ENCODE measurements around the gene C4orf50. TPM values are rescaled to one million over a fixed set of nuclear protein-coding genes. Genes with fewer than 3 reads are reported as not detected.
"Not testable (repeated sequence)": the region's sequence is repeated elsewhere in the genome, so short reads cannot be mapped to it uniquely, and the experiment has no call there.

The C4orf50 gene
- total RNA-seq, 1 experiment from 2014 or later = not detected

DNA sequence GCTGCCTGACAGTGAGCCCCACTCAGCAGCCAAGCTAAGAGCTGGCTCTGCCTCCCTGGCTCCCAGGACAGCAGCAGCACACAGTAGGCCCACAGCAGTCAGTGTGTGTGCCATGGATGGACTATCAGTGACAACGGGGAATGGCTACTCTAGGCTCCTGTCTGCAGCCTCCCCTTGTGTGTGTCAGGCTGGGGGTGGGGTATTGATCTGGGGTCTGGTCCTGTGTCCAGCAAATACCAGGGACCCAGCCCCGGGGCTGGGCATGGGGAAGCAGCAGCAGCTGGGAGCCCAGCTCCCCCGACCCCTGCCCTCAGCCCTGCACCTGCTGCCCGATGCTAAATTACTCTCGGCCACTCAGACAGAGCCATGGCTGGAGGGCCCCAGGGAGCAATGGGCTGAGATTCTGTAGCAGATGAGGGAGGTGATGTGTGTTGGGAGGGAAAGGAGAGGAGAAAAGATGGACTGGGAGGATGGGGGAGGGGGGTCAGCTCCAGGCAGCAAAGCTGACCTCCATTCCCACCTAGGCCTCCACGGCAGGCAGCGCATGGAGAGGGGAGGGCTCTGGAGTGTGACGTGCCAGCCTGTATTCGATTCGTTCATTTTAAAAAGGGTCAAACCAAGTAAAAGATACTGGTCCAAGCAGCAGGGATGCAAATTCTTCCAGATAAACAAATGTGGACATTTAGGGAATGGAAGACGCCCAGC lies 64.0 kb downstream of the C4orf50 start:
- H3K4me3 ChIP-seq = no peak overlapping the region
- 0 out of 2 replicates have a peak, but pooled peaks cover 2% of the 10 kb centered on the region for H3K27me3 ChIP-seq
- H3K36me3 ChIP-seq = no peaks in the 10 kb centered on the region
- no peaks in the 10 kb centered on the region for H3K9me3 ChIP-seq
- DNase-seq = no peak

DNA sequence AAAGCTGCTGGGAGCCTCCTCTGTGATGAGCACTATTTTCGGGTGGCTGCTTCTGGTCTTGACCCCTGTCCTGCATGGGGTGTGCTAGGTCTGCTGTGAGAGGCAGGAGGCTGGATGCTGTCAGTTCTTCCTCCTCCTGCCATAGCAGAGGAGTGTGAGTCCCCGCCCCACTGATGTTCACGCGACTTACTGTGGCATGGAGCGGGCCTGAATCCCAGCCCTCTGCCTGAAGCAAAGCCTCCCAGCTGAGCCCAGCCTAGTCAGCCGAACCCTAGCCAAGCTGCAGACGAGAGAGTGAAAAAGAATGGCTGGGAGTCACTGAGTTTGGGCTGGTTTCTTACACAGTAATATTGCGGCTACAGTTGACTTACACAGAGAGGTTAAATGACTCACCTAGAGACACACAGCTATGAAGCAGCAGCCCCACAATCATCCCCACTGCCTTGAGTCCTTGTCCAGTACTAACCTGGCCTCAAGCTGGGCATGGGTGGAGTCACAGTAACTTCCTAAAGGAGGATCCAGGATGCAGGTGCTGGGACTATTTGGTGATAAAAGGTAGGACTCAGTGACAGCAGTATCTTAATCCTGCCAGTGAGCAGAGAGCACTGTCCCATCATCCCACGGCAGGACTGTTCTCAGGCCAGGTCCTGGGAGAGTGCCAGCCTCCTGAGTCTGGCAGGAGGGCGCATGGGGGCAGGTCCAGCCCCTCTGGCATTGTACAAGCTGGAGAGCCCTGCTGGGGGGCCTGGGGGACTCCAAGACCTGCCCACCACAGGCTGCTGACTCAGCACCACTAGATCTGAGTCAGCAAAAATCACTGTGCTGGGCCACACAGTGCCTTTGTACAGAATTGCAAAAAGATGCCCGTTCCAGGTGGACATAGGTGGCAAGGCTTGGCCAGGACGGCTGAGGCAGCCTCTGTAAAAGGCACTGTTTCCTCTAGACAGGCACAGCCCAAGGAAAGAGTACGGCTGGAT lies 65.0 kb downstream of the C4orf50 start:
- Histone ChIP-seq H3K36me3 (no peaks in the 10 kb centered on the region), H3K4me3 (no peak overlapping the region), H3K9me3 (no peaks in the 10 kb centered on the region), H3K27me3 (0 out of 2 replicates have a peak, but pooled peaks cover 2% of the 10 kb centered on the region)
- no peak for DNase-seq

DNA sequence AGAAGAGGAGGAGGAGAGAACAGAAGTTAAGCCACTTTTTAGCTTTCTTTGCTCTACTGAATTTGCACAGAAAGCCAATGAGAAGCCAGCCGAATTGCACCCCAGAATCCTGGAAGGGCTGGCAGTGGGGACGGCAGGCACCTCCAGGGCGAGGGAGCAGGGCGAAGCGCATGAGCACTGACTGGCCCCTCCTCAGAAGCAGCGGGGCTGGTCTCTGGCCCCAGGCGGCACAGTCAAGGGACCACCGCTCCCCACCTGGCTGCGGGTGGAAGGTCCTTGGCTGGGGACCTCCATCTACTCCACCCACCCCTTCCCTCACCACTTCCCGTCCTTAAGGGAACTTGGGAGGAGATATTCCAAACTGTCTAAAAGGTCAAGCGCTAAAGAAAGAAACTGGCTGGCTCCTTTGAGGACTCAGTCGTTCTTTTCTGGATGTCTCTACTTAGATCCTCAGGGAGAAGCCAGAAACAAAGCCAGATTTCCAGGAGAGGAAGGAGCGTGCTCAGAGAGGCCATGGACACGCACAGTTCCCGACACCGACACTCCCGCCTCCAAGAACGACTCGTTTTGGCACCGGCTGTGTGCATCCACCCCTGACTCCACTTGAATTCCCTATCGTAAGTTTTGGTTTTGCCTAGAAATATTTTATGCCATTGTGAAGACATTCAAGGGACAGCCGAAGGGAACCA lies 65.8 kb downstream of the C4orf50 start:
- Histone ChIP-seq H3K27me3 (0 out of 2 replicates have a peak, but pooled peaks cover 2% of the 10 kb centered on the region), H3K36me3 (no peaks in the 10 kb centered on the region), H3K4me3 (no peak overlapping the region), H3K9me3 (no peaks in the 10 kb centered on the region)
- no peak for DNase-seq

DNA sequence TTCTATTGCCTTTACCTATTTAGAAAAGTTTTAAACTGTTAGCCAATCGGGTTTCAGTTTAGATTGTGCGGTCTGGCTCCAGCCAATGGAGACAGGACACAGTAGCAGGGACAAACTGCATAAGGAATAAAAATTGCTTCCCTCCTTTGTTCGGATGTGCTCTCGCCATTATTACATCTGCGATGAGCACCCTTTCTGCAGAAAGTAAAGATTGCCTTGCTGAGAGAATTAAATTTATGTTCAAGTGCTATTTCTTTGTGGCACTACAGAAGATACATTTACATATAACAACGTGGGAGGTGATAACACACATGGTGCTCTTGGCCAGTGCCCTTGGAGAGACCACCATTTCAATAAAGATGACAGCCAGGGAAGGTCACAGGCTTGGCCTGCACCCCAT lies 71.6 kb downstream of the C4orf50 start:
- H3K4me3 ChIP-seq, H3K27me3 ChIP-seq, H3K36me3 ChIP-seq, H3K9me3 ChIP-seq, DNase-seq: not testable (repeated sequence)

DNA sequence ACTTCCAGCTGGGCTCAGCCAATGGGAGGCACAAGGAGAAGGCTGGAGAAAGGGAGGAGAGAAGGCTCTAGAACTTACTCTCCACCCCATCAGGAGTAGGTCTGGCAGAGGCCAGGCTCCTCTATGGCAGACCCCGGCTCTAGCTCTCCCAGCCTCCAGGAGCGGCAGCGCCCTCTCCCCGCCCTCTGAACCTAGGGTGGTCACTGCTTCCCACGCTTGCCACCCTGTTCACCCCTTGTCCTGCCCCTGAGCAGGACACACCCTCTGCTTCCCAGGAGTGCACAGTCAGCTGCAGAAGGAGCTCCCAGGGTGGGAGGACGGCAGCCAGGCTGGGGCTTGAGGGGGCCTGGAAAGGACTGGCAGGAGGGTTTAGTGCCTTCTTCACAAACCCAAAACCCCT lies 72.3 kb downstream of the C4orf50 start:
- Histone ChIP-seq H3K36me3 (no peaks in the 10 kb centered on the region), H3K4me3 (no peak overlapping the region), H3K27me3 (no peaks in the 10 kb centered on the region), H3K9me3 (no peaks in the 10 kb centered on the region)
- DNase-seq = no peak

DNA sequence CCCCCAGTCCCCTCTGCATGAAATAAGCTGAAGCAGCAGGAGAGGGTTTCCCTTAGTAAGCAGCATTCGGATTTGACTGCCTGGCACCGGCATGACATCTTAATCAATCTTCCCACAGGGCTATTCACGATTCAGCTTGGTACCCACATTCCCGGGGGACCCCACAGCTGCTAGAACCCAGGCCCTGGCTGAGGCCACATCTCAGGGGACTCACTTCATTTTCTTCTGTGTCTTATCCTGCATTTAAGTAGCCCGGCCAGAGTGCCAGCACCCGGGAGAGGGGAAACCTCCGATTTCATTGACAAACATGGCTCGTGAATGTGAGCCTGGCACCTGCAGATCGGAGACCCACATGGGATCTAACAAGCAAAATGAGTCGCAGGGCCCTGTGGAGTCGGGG lies 73.1 kb downstream of the C4orf50 start:
- H3K4me3 ChIP-seq = no peak overlapping the region
- no peaks in the 10 kb centered on the region for H3K36me3 ChIP-seq
- no peak for DNase-seq
- H3K9me3 ChIP-seq = no peaks in the 10 kb centered on the region
- no peaks in the 10 kb centered on the region for H3K27me3 ChIP-seq

DNA sequence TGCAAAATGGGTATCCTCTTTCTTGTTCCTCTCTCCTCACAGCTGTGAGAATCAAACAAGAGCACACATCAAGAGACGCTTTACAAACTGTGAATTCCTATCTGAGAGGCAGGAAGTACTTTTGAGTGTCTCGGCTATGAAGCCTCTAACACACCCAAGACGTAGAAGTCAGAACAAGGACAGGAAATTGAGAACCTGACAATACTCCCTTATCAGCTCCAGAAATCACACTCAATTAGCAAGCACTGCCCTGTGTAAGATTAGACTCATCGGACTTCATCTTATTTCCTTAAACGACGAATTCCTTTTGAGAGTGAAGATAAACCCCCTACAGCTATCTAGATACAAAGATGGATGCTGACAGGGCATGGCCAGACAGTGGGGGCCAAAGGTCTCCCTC lies 74.7 kb downstream of the C4orf50 start:
- Histone ChIP-seq H3K27me3 (no peaks in the 10 kb centered on the region), H3K9me3 (no peaks in the 10 kb centered on the region), H3K36me3 (no peaks in the 10 kb centered on the region), H3K4me3 (no peak overlapping the region)
- DNase-seq = no peak

DNA sequence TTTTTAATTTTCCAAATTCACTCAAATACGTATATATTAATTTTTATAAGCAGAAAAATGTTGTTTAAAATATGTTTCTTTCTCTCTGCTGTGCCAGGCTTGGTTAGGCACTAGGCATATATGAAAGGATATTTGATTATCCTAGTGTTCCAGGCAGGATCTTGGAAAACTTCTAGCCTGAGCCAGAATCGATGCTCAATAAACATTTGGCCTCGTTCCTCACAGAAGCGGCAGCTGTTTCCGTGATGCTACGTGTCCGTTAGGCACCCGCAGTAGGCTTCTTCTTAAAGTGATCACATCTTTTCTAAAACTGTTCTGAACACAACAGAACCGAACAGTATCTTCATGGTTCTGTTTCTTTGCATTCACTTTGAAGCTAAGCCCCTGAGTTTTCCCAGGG lies 75.3 kb downstream of the C4orf50 start:
- DNase-seq = no peak
- Histone ChIP-seq H3K4me3 (no peak overlapping the region), H3K27me3 (no peaks in the 10 kb centered on the region), H3K36me3 (no peaks in the 10 kb centered on the region), H3K9me3 (no peaks in the 10 kb centered on the region)

DNA sequence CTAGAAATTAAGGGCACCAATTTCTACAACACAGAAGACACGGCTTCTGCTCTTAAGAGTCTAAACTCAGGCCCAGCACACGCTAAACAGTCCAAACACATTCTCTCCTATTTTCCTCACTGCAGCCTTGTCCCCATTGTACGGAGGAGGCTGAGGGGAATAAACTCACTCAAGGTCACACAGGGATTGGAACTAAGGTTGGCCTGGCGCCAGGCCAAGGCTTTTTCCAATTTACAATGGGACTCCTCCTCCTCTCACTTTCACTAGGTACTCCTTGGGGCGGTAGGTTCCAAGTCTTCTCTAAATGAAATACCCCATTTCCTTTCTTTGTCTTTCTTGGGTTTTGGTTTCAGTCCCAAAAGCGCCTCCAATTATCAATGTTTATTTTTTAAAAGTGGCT lies 76.6 kb downstream of the C4orf50 start:
- H3K36me3 ChIP-seq = no peaks in the 10 kb centered on the region
- no peak for DNase-seq
- no peaks in the 10 kb centered on the region for H3K27me3 ChIP-seq
- H3K4me3 ChIP-seq = no peak overlapping the region
- no peaks in the 10 kb centered on the region for H3K9me3 ChIP-seq

DNA sequence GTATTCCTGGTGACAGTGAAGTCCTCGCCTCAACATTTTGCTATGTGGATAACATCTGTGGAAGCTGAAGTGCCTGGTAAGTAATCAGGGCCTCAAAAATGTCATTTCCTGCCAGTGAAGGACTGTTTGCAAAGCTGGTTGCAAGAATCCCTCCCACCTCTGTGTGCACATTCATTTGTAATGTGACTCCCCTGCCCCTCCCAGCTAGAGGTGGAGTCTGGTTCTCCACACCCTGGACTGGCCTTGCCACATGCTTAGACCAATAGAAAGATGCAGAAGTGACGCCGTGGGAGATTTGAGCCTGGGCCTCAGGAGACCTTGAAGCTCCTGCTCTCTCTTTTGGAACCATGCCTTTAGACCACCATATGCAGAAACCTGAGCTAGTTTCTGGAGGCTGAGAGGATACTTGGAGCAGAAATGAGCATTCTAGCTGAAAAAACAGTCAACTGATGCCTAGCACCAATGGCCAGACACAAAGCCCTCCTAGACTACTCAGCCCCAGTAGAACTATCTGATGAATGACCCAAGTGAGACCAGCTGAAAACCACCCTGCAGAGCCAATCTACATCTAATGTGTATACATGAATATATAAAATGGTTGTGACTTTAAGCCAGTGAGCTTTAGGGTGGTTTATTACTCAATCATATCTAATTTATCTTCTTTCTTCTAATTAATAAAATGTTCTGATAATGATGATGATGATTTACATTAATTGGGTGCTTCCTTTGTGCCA lies 77.6 kb downstream of the C4orf50 start:
- Histone ChIP-seq H3K36me3 (no peaks in the 10 kb centered on the region), H3K27me3 (no peaks in the 10 kb centered on the region), H3K4me3 (no peak overlapping the region), H3K9me3 (no peaks in the 10 kb centered on the region)
- peak; percentile 26 for DNase-seq

DNA sequence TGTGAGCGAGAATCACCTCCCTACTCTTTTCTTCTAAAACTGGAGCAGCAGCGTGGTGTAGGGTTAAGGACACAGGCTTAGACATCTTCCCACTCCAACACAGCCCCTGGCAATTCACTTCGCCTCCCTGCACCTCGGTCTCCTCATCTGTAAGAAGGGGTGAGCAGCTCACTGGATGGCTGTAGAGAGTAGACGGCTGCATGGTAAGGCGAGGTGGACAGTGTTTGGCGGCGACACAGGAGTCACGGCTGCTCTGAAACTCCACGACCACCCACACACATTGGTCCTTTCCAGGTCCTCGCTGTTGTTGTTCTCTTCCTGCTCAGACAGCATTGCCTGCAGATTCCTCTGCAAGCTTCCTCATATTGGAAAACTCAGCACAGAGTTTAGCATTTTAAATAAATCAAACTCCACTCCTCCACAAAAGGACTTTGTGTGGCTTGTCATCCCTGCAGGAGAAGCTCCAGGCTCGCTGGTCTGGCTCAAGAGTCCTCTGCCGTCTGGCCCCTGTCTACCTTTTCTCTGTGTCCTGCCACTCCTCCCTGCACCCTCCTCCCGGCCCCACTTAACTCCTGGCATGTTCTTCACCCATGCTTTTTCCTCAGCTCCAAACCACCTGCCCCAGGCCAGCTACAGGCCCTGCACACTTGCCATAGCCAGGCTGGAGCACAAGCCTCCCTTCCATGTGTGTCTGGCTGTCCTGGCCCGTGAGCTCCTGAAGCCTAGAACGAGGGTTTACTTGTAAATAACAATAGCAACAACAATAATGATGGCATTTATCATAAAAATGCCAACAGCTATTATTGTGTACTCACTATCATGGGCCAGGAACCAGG lies 84.0 kb downstream of the C4orf50 start:
- Histone ChIP-seq H3K27me3 (no peaks in the 10 kb centered on the region), H3K9me3 (no peaks in the 10 kb centered on the region), H3K4me3 (no peak overlapping the region), H3K36me3 (no peaks in the 10 kb centered on the region)
- no peak for DNase-seq

DNA sequence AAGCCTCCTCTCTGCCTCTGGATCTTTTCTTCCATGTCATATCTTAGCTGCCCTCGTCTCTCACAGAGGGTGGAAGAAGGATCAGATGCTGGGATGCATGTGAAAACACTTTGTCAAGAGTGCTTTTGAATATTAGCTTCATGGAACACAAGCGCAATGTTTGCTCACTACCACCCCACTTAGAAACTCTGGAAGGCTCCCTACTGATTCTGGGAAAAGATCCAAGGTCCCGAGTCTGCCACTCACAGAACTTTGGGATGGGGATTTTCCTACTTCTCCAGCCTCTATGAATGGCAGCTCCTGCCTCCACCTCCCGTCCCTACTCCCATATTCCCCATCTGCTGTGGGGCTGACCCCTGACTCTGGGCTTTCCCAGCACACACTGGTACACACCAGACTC lies 85.1 kb downstream of the C4orf50 start:
- no peaks in the 10 kb centered on the region for H3K36me3 ChIP-seq
- no peak overlapping the region for H3K4me3 ChIP-seq
- no peak for DNase-seq
- no peaks in the 10 kb centered on the region for H3K27me3 ChIP-seq
- no peaks in the 10 kb centered on the region for H3K9me3 ChIP-seq

DNA sequence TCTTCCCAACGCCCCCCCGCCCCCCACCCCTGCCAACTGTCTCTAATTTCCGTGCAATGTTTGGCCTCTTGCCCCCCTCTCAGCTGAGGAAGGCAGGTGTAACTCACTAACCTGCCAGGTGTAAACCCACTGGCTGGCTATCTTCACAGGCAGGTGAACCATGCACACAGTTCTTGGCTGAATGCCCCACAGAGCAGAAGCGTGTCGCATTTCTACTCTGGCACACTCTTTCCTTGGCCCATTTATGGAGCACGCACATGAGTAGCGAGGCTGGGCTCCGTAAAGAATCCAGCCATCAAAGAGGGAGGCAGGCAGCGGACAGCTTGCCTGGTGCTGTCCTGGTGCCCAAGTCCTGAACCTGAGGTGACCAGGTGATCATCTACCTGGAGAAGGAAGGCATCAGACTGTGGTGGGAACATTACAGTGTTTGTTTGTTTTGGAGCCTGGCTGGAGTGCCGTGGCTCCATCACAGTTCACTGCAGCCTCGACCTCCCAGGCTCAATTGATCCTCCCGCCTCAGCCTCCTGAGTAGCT lies 86.1 kb downstream of the C4orf50 start:
- Histone ChIP-seq H3K36me3 (no peaks in the 10 kb centered on the region), H3K9me3 (no peaks in the 10 kb centered on the region), H3K27me3 (no peaks in the 10 kb centered on the region), H3K4me3 (no peak overlapping the region)
- no peak for DNase-seq

DNA sequence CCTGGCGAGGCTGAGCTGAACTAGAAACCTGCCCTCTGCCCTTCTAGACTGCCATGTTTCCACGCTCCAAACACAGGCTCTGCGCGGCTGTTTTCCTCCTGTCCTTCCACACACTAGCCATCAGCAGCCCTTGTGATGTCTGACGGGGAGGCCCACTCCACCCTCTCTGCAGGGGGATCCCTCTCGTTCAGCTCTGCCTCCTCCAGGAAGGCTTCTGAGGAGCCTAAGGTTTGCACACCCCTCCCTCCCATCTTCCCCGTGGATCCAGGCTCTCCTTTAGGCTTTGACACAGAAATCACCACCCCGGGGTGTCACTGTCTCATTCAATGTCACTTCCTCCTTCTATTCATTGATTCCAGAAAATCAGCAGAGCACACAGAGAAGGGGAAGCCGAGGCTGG lies 86.7 kb downstream of the C4orf50 start:
- Histone ChIP-seq H3K9me3 (no peaks in the 10 kb centered on the region), H3K4me3 (no peak overlapping the region), H3K36me3 (no peaks in the 10 kb centered on the region), H3K27me3 (no peaks in the 10 kb centered on the region)
- DNase-seq = no peak

DNA sequence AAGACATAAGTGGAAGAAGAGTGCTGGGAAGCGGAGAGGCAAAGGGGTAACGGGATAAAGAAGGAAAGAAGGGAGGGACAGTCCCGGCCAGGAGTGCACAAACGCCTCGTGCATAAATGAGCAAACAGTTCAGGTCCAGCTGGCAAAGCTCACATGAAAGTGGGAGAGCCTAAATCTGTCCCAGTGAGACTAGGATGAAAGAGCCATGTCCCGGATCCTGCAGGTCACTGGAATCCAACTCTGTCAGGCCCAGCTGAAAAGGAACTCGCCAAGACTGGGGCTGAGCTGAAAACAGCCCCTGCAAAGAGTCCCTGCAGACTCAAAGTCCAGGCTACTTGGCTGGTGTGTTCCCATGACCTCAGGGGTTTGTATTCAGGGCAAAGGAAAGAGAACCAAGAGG lies 87.4 kb downstream of the C4orf50 start:
- H3K27me3 ChIP-seq = no peaks in the 10 kb centered on the region
- H3K9me3 ChIP-seq = no peaks in the 10 kb centered on the region
- no peak for DNase-seq
- H3K36me3 ChIP-seq = no peaks in the 10 kb centered on the region
- H3K4me3 ChIP-seq = no peak overlapping the region

DNA sequence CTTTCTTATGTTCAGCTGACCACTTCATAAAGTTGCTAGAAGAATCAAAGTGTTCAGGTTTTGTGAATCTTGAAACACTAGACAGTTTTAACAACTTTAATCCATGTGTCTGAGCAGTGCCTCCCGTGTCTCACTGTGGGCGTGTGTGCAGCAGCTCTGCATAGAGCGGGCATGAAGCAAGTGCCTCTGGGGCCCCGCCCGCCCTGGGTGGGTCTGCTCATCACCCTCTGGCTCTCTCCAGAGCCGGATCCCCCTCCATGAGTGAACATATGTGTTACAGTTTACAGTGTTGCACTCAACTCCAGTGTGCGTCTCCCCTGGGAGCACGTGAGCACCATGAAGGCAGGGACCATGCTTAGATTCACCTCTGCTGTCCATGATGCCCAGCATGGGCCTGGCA lies 87.8 kb downstream of the C4orf50 start:
- Histone ChIP-seq H3K27me3 (no peaks in the 10 kb centered on the region), H3K9me3 (no peaks in the 10 kb centered on the region), H3K36me3 (no peaks in the 10 kb centered on the region), H3K4me3 (no peak overlapping the region)
- no peak for DNase-seq
